HEK293 (cell line): ENCODE measurements around the gene TMEM87B.

ENCODE experiments used
- CTCF ChIA-PET: fragments of 350-600 bp; formaldehyde crosslinking; extraction: SDS; loops from one replicate; lab custom pipeline; 2021; ENCODE audit warnings: antibody characterized with exemption; lab: Yijun Ruan, JAX
- POLR2A ChIA-PET: fragments of 300-600 bp; formaldehyde crosslinking; extraction: SDS; loops from one replicate; lab custom pipeline; 2020; ENCODE audit warnings: antibody characterized with exemption, inconsistent platforms; lab: Yijun Ruan, JAX
- H3K27ac ChIP-seq: fragments of 200-500 bp; sonication (Bioruptor generic); 2 replicates; pipeline ENCODE4 v1.5.1; 2014; ENCODE audit warnings: low read depth, low read length, control low read depth, inconsistent platforms; ENCODE audit errors: extremely low read depth
- H3K36me3 ChIP-seq, 2 experiments: fragments of 200-500 bp in 1 of 2; sonication (Bioruptor generic) in 1 of 2; 1 replicate in 1 of 2; 2 replicates in 1 of 2; pipeline ENCODE4 v1.5.1; 2014 to 2017; ENCODE audit warnings: inconsistent platforms in 2 of 2, low read length in 2 of 2; ENCODE audit not compliant: control insufficient read depth in 2 of 2, insufficient read depth in 1 of 2
- H3K4me1 ChIP-seq: fragments of 200-500 bp; sonication (Bioruptor generic); 2 replicates; pipeline ENCODE4 v1.5.1; 2014; ENCODE audit warnings: mild to moderate bottlenecking, low read length, inconsistent platforms; ENCODE audit not compliant: control insufficient read depth, insufficient read depth
- H3K4me3 ChIP-seq: 2 replicates; pipeline ENCODE4 v1.5.1; 2011; ENCODE audit warnings: low read depth, mild to moderate bottlenecking, control low read depth, low read length, moderate library complexity
- H3K9me3 ChIP-seq: fragments of 200-500 bp; sonication (Bioruptor generic); 2 replicates; pipeline ENCODE4 v1.5.1; 2014; ENCODE audit warnings: low read depth, low read length, inconsistent platforms; ENCODE audit not compliant: control insufficient read depth, insufficient read depth
- FEZF1 ChIP-seq: fragments of 450-650 bp; formaldehyde crosslinking; IDR thresholded peaks from 2 replicates; pipeline ENCODE4 v1.5.1; 2016; ENCODE audit warnings: missing biosample characterization, missing genetic modification characterization
- PRDM6 ChIP-seq: fragments of 450-650 bp; formaldehyde crosslinking; IDR thresholded peaks from 2 replicates; pipeline ENCODE4 v1.5.1; 2017; ENCODE audit warnings: missing biosample characterization, missing genetic modification characterization
- ZBTB48 ChIP-seq: fragments of 450-650 bp; formaldehyde crosslinking; IDR thresholded peaks from 2 replicates; pipeline ENCODE4 v1.5.1; 2016; ENCODE audit warnings: missing biosample characterization, missing genetic modification characterization
- ZFHX2 ChIP-seq: fragments of 450-650 bp; formaldehyde crosslinking; conservative IDR thresholded peaks from 2 replicates; pipeline ENCODE4 v1.5.1; 2016; ENCODE audit warnings: missing biosample characterization, missing genetic modification characterization
- ZFP69B ChIP-seq: fragments of 450-650 bp; formaldehyde crosslinking; IDR thresholded peaks from 2 replicates; pipeline ENCODE4 v1.5.1; 2016; ENCODE audit warnings: missing biosample characterization, missing genetic modification characterization
- ZIC2 ChIP-seq: fragments of 450-650 bp; formaldehyde crosslinking; IDR thresholded peaks from 2 replicates; pipeline ENCODE4 v1.5.1; 2016; ENCODE audit warnings: missing biosample characterization, missing genetic modification characterization
- ZNF112 ChIP-seq: fragments of 450-650 bp; formaldehyde crosslinking; IDR thresholded peaks from 2 replicates; pipeline ENCODE4 v1.5.0; 2017; ENCODE audit warnings: missing biosample characterization, missing genetic modification characterization
- ZNF132 ChIP-seq: fragments of 450-650 bp; formaldehyde crosslinking; IDR thresholded peaks from 2 replicates; pipeline ENCODE4 v1.5.1; 2017; ENCODE audit warnings: missing biosample characterization, missing genetic modification characterization, borderline replicate concordance
- ZNF138 ChIP-seq: fragments of 450-650 bp; formaldehyde crosslinking; IDR thresholded peaks from 2 replicates; pipeline ENCODE4 v1.5.1; 2016; ENCODE audit warnings: missing biosample characterization, missing genetic modification characterization, borderline replicate concordance
- ZNF155 ChIP-seq: fragments of 450-650 bp; formaldehyde crosslinking; IDR thresholded peaks from 2 replicates; pipeline ENCODE4 v1.5.1; 2016; ENCODE audit warnings: missing biosample characterization, missing genetic modification characterization
- ZNF184 ChIP-seq: fragments of 450-650 bp; IDR thresholded peaks from 2 replicates; pipeline ENCODE4 v1.5.1; 2018; ENCODE audit warnings: missing biosample characterization, mild to moderate bottlenecking, missing genetic modification characterization
- ZNF214 ChIP-seq: fragments of 450-650 bp; formaldehyde crosslinking; IDR thresholded peaks from 2 replicates; pipeline ENCODE4 v1.5.1; 2017; ENCODE audit warnings: missing biosample characterization, mild to moderate bottlenecking, missing genetic modification characterization, borderline replicate concordance
- ZNF24 ChIP-seq: fragments of 450-650 bp; formaldehyde crosslinking; IDR thresholded peaks from 2 replicates; pipeline ENCODE4 v1.5.1; 2016; ENCODE audit warnings: missing biosample characterization, missing genetic modification characterization
- ZNF292 ChIP-seq: fragments of 450-650 bp; formaldehyde crosslinking; IDR thresholded peaks from 2 replicates; pipeline ENCODE4 v1.5.1; 2016; ENCODE audit warnings: low read depth, missing biosample characterization, missing genetic modification characterization, borderline replicate concordance
- ZNF449 ChIP-seq: fragments of 450-650 bp; formaldehyde crosslinking; IDR thresholded peaks from 2 replicates; pipeline ENCODE4 v1.5.1; 2017; ENCODE audit warnings: missing biosample characterization, mild to moderate bottlenecking, missing genetic modification characterization, moderate library complexity
- ZNF560 ChIP-seq: fragments of 450-650 bp; formaldehyde crosslinking; IDR thresholded peaks from 2 replicates; pipeline ENCODE4 v1.5.1; 2017; ENCODE audit warnings: missing biosample characterization, missing genetic modification characterization, borderline replicate concordance
- ZNF664 ChIP-seq: fragments of 450-650 bp; formaldehyde crosslinking; IDR thresholded peaks from 2 replicates; pipeline ENCODE4 v1.5.1; 2016; ENCODE audit warnings: missing biosample characterization, missing genetic modification characterization
- ZNF692 ChIP-seq: fragments of 450-650 bp; formaldehyde crosslinking; IDR thresholded peaks from 2 replicates; pipeline ENCODE4 v1.5.1; 2016; ENCODE audit warnings: missing biosample characterization, missing genetic modification characterization

TMEM87B gene

GRCh38 chr2:112129060-112129459 lies 74.0 kb downstream of the TMEM87B start:
- Histone ChIP-seq H3K9me3 (no peaks in the 10 kb centered on the region; the same call in 1 of the 2 replicates), H3K36me3 (no peaks in the 10 kb centered on the region), H3K27ac (no peak overlapping the region), H3K4me1 (no peaks in the 10 kb centered on the region), H3K4me3 (no peak overlapping the region)
- ChIA-PET POLR2A (no interaction called here), CTCF (no interaction called here)
- no peak for TF ChIP-seq ZNF155 (tag by site-specific recombination)
- no peak for TF ChIP-seq PRDM6 (tag by site-specific recombination)
- TF ChIP-seq ZFP69B (tag by site-specific recombination) = no peak
- TF ChIP-seq ZFHX2 = no peak
- TF ChIP-seq ZNF184 (tag by site-specific recombination) = no peak
- no peak for TF ChIP-seq ZNF560
- TF ChIP-seq ZNF138 (tag by site-specific recombination) = no peak
- no peak for TF ChIP-seq ZBTB48 (tag by site-specific recombination)
- TF ChIP-seq FEZF1 (tag by site-specific recombination) = no peak
- no peak for TF ChIP-seq ZNF132
- TF ChIP-seq ZNF449 (tag by site-specific recombination) = no peak

- no peak overlapping the region for H3K27ac ChIP-seq
- TF ChIP-seq ZNF664 (tag by site-specific recombination) (0 out of 2 replicates have a peak, but pooled peaks have one; percentile 7), ZNF214 (tag by site-specific recombination) (no peak)
- TF ChIP-seq, all 188 proteins: peak for 1
- H3K36me3 ChIP-seq = no peaks in the 10 kb centered on the region
- no peaks in the 10 kb centered on the region for H3K4me1 ChIP-seq
- H3K9me3 ChIP-seq = no peaks in the 10 kb centered on the region; the same call in 1 of the 2 replicates
- H3K4me3 ChIP-seq = no peak overlapping the region
- ChIA-PET CTCF (no interaction called here), POLR2A (no interaction called here)
Measured at GRCh38 chr2:112133344-112133743, 78.3 kb downstream of the TMEM87B start.

GRCh38 chr2:112134120-112134519 lies 79.1 kb downstream of the TMEM87B start:
- CTCF ChIA-PET = interaction anchor here (0.6 to 1.1 kb wide), 2 partner anchors 50 to 247 kb away, joined by 3 to 4 read pairs; no protein-coding TSS in a partner anchor
- Histone ChIP-seq H3K9me3 (no peaks in the 10 kb centered on the region; the same call in 1 of the 2 replicates), H3K4me3 (no peak overlapping the region), H3K4me1 (no peaks in the 10 kb centered on the region), H3K36me3 (no peaks in the 10 kb centered on the region), H3K27ac (no peak overlapping the region)
- POLR2A ChIA-PET = no interaction called here
- no peak for TF ChIP-seq ZIC2 (tag by site-specific recombination)

- ChIA-PET POLR2A (no interaction called here), CTCF (interaction anchor here (1.0 kb wide), 1 partner anchor 14 kb away, joined by 4 read pairs; no protein-coding TSS in a partner anchor)
- no peaks in the 10 kb centered on the region; the same call in 1 of the 2 replicates for H3K9me3 ChIP-seq
- no peak overlapping the region for H3K4me3 ChIP-seq
- H3K4me1 ChIP-seq = no peaks in the 10 kb centered on the region
- H3K36me3 ChIP-seq = no peaks in the 10 kb centered on the region
- TF ChIP-seq ZNF692 (tag by site-specific recombination) = no peak
- TF ChIP-seq ZNF112 (tag by site-specific recombination) = no peak
- no peak for TF ChIP-seq ZNF292 (tag by site-specific recombination)
- no peak for TF ChIP-seq ZNF24 (tag by site-specific recombination)
- H3K27ac ChIP-seq = no peak overlapping the region
Measured at GRCh38 chr2:112136096-112136495, 81.0 kb downstream of the TMEM87B start.
